Trophoblast cell (in vitro differentiated cells and primary cell): ENCODE data around the gene MAML3.

Experiments used
- DNase-seq, 2 donors: peaks; one replicate each; pipeline ENCODE4 v3.0.0-alpha.2; 2016
- H2AFZ ChIP-seq: 2 replicates; pipeline ENCODE4 v1.6.1; 2013; ENCODE audit warnings: low read length, moderate library complexity, mild to moderate bottlenecking; ENCODE audit not compliant: insufficient read depth, poor library complexity
- H2AK5ac ChIP-seq: 2 replicates; pipeline ENCODE4 v1.6.1; 2013; ENCODE audit warnings: mild to moderate bottlenecking, low read length
- H2BK120ac ChIP-seq: 2 replicates; pipeline ENCODE4 v1.6.1; 2013; ENCODE audit warnings: low read length, mild to moderate bottlenecking, moderate library complexity; ENCODE audit not compliant: insufficient read depth, poor library complexity
- H2BK12ac ChIP-seq: 2 replicates; pipeline ENCODE4 v1.6.1; 2013; ENCODE audit warnings: mild to moderate bottlenecking, low read length, moderate library complexity
- H2BK5ac ChIP-seq: 2 replicates; pipeline ENCODE4 v1.6.1; 2013; ENCODE audit warnings: low read length, low read depth, moderate library complexity, mild to moderate bottlenecking; ENCODE audit not compliant: poor library complexity
- H3K14ac ChIP-seq: 2 replicates; pipeline ENCODE4 v1.6.1; 2013; ENCODE audit warnings: mild to moderate bottlenecking, low read length
- H3K18ac ChIP-seq: 2 replicates; pipeline ENCODE4 v1.6.1; 2013; ENCODE audit warnings: mild to moderate bottlenecking, low read length
- H3K23ac ChIP-seq: 2 replicates; pipeline ENCODE4 v1.6.1; 2013; ENCODE audit warnings: low read length
- H3K27ac ChIP-seq: 2 replicates; pipeline ENCODE4 v1.5.1; 2013; ENCODE audit warnings: low read depth, mild to moderate bottlenecking, inconsistent platforms, low read length, moderate library complexity
- H3K27me3 ChIP-seq: 2 replicates; pipeline ENCODE4 v1.6.1; 2013; ENCODE audit warnings: inconsistent platforms, mild to moderate bottlenecking, low read length, moderate library complexity; ENCODE audit not compliant: insufficient read depth
- H3K36me3 ChIP-seq, 2 experiments: 1 replicate in 1 of 2; 2 replicates in 1 of 2; pipeline ENCODE4 v1.6.1; 2013; ENCODE audit warnings: low read length in 2 of 2, mild to moderate bottlenecking in 2 of 2, moderate library complexity in 1 of 2; ENCODE audit not compliant: insufficient read depth in 2 of 2, control insufficient read depth in 1 of 2
- H3K4ac ChIP-seq: 2 replicates; pipeline ENCODE4 v1.6.1; 2013; ENCODE audit warnings: low read depth, mild to moderate bottlenecking, low read length, moderate library complexity
- H3K4me1 ChIP-seq, 2 experiments: 1 replicate in 1 of 2; 2 replicates in 1 of 2; pipeline ENCODE4 v1.6.1; 2013; ENCODE audit warnings: low read length in 2 of 2, mild to moderate bottlenecking in 2 of 2, moderate library complexity in 1 of 2; ENCODE audit not compliant: insufficient read depth in 2 of 2, control insufficient read depth in 1 of 2
- H3K4me2 ChIP-seq: 2 replicates; pipeline ENCODE4 v1.6.1; 2013; ENCODE audit warnings: inconsistent platforms, mild to moderate bottlenecking, low read length, moderate library complexity
- H3K4me3 ChIP-seq: 2 replicates; pipeline ENCODE4 v1.5.1; 2013; ENCODE audit warnings: mild to moderate bottlenecking, low read depth, low read length, inconsistent platforms
- H3K79me1 ChIP-seq: one replicate; pipeline ENCODE4 v1.6.1; 2013; ENCODE audit warnings: low read length
- H3K79me2 ChIP-seq: 2 replicates; pipeline ENCODE4 v1.6.1; 2013; ENCODE audit warnings: low read length, mild to moderate bottlenecking; ENCODE audit not compliant: control insufficient read depth, insufficient read depth, poor library complexity
- H3K9ac ChIP-seq: 2 replicates; pipeline ENCODE4 v1.6.1; 2013; ENCODE audit warnings: mild to moderate bottlenecking, low read length
- H3K9me3 ChIP-seq: 2 replicates; pipeline ENCODE4 v1.6.1; 2013; ENCODE audit warnings: low read depth, mild to moderate bottlenecking, control low read depth, inconsistent platforms, low read length; ENCODE audit not compliant: insufficient read depth
- H4K12ac ChIP-seq: 2 replicates; pipeline ENCODE4 v1.6.1; 2013; ENCODE audit warnings: low read depth, mild to moderate bottlenecking, low read length, moderate library complexity
- H4K8ac ChIP-seq: 2 replicates; pipeline ENCODE4 v1.6.1; 2013; ENCODE audit warnings: low read depth, mild to moderate bottlenecking, low read length, moderate library complexity
- H4K91ac ChIP-seq: one replicate; pipeline ENCODE4 v1.6.1; 2013; ENCODE audit warnings: low read depth, mild to moderate bottlenecking, low read length, moderate library complexity
- WGBS: extraction: QIAGEN DNeasy Blood & Tissue Kit; methylation state at CpG from one replicate; pipeline ENCODE4 v1.1.7; 2013; ENCODE audit warnings: missing lambda C conversion rate; ENCODE audit not compliant: insufficient read length, insufficient coverage; ENCODE audit errors: extremely low coverage; 5-methylcytosine and 5-hydroxymethylcytosine counted together

The MAML3 gene

DNA sequence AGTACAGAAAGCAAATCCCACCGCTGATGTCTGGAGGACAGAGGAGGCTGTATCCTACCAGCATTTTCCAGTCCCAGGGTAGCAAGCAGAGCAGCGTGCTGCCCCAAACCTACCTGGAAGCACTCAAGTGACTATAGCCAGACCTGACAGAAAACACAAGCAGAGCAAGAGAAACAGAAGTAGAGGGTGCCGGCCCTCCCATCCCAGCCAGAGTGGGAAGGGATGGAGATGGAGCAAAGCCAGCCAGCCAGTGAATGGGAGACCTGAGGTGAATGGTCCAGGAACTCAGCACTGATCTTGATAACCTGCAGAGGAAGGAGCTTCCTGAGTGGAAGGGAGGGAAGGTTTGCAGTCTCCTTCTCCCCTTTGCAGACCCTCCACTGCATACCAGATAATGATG is 185.2 kb downstream of the MAML3 start:
- Histone ChIP-seq H2BK120ac (no peak overlapping the region), H3K4me1 (no peaks in the 10 kb centered on the region), H4K12ac (no peak overlapping the region), H3K4me2 (no peak overlapping the region), H2BK12ac (no peak overlapping the region), H3K79me2 (no peaks in the 10 kb centered on the region), H2BK5ac (no peak overlapping the region), H4K8ac (no peak overlapping the region), H3K14ac (no peak overlapping the region), H2AFZ (no peak overlapping the region), H2AK5ac (no peak overlapping the region), H3K27me3 (no peaks in the 10 kb centered on the region), H3K18ac (no peak overlapping the region), H3K27ac (no peak overlapping the region), H3K9me3 (no peaks in the 10 kb centered on the region), H3K9ac (no peak overlapping the region), H4K91ac (no peak overlapping the region), H3K79me1 (no peaks in the 10 kb centered on the region), H3K23ac (no peak overlapping the region), H3K36me3 (no peaks in the 10 kb centered on the region), H3K4ac (no peak overlapping the region), H3K4me3 (no peak overlapping the region)
- WGBS: no CpG with 5 or more reads among the region's 3 CpGs
- no peak for DNase-seq

DNA sequence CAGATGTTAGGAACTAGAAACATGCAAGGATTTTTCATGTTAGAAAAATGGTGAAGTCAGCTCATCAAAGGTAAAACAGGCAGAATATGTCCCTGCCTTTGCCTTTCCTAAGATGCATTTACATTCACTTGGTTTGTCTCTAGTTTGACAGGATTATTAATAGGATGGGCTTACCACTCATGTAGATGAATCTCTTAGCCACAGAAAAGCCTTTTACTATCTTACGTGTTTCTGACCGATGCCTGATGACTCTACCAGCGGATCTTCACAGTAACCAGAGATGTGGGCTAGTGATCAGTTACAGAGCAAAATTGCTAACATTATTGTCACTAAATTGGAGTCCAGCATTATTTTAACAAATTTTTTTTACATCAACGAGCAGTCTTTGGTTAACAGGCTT is 187.6 kb downstream of the MAML3 start:
- no peak for DNase-seq
- Histone ChIP-seq H3K79me1 (no peaks in the 10 kb centered on the region), H3K27me3 (no peaks in the 10 kb centered on the region), H4K91ac (no peak overlapping the region), H2AK5ac (no peak overlapping the region), H3K14ac (no peak overlapping the region), H3K9ac (no peak overlapping the region), H3K27ac (no peak overlapping the region), H3K18ac (no peak overlapping the region), H3K9me3 (no peaks in the 10 kb centered on the region), H3K4me1 (no peaks in the 10 kb centered on the region), H4K12ac (no peak overlapping the region), H3K79me2 (no peaks in the 10 kb centered on the region), H4K8ac (no peak overlapping the region), H2BK12ac (no peak overlapping the region), H3K4ac (no peak overlapping the region), H3K4me3 (no peak overlapping the region), H2BK5ac (no peak overlapping the region), H3K4me2 (no peak overlapping the region), H3K36me3 (no peaks in the 10 kb centered on the region), H2AFZ (no peak overlapping the region), H2BK120ac (no peak overlapping the region), H3K23ac (no peak overlapping the region)
- no CpG with 5 or more reads among the region's 4 CpGs for WGBS

DNA sequence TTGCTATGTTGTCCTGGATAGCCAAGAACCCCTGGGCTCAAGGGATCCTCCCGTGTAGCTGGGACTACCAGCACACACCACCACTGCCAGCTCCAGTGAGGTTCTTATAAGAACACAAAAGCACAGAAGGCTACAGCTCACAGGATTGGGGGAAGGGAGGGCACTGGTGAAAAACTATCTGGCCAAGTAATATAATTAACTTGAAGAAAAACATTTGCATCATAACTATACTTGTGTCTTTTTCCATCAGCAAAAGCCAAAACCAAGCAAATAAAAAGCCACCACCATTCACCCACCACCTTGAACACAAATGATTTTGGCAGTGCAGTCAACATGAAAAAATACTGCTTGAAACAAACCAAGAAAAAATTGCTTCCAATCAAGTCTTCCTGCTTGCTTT is 188.2 kb downstream of the MAML3 start:
- Histone ChIP-seq H2BK120ac (no peak overlapping the region), H4K12ac (no peak overlapping the region), H2AFZ (no peak overlapping the region), H3K14ac (no peak overlapping the region), H2BK5ac (no peak overlapping the region), H3K79me2 (no peaks in the 10 kb centered on the region), H3K79me1 (no peaks in the 10 kb centered on the region), H3K27ac (no peak overlapping the region), H3K36me3 (no peaks in the 10 kb centered on the region), H3K9me3 (no peaks in the 10 kb centered on the region), H3K23ac (no peak overlapping the region), H3K4me1 (no peaks in the 10 kb centered on the region), H3K4me3 (no peak overlapping the region), H3K9ac (no peak overlapping the region), H3K4me2 (no peak overlapping the region), H4K8ac (no peak overlapping the region), H3K27me3 (no peaks in the 10 kb centered on the region), H2BK12ac (no peak overlapping the region), H3K18ac (no peak overlapping the region), H4K91ac (no peak overlapping the region), H3K4ac (no peak overlapping the region), H2AK5ac (no peak overlapping the region)
- WGBS: no CpG with 5 or more reads among the region's 1 CpG
- no peak for DNase-seq

DNA sequence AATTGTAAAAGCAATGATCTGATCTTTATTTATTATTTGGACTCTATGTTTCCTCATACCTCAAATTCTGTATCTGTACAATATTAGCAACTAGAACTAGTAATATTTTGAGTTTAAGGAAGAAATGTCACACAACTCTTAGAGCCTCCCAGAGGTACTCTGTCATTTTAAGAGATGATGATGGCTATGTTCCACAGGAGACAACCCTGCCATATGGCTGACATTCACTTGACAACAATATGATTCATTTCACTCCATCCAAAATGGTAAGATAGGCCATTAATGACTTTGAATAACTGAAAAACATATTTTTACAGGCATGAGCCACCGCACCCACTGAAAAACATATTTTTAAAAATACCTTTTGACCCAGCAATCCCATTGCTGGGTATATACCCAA is 190.3 kb downstream of the MAML3 start:
- Histone ChIP-seq H3K9me3 (no peaks in the 10 kb centered on the region), H2AFZ (no peak overlapping the region), H2BK12ac (no peak overlapping the region), H3K4me3 (no peak overlapping the region), H4K8ac (no peak overlapping the region), H2AK5ac (no peak overlapping the region), H3K9ac (no peak overlapping the region), H4K91ac (no peak overlapping the region), H3K23ac (no peak overlapping the region), H3K27me3 (no peaks in the 10 kb centered on the region), H3K4me2 (no peak overlapping the region), H3K79me1 (no peaks in the 10 kb centered on the region), H2BK5ac (no peak overlapping the region), H3K27ac (no peak overlapping the region), H3K14ac (no peak overlapping the region), H4K12ac (no peak overlapping the region), H3K18ac (no peak overlapping the region), H3K4ac (no peak overlapping the region), H3K4me1 (no peaks in the 10 kb centered on the region), H2BK120ac (no peak overlapping the region), H3K36me3 (no peaks in the 10 kb centered on the region), H3K79me2 (no peaks in the 10 kb centered on the region)
- WGBS: no CpG with 5 or more reads among the region's 1 CpG
- DNase-seq: no peak
